Adipocyte (in vitro differentiated cells): ENCODE results near the gene ALDH1L1.
A peak's percentile ranks its signal among the peaks of the same experiment; 100 is the strongest.

ENCODE experiments used
- DNase-seq: peaks from one replicate; pipeline ENCODE4 v3.0.0-alpha.2; 2015; ENCODE audit warnings: low read depth
- H3K27me3 ChIP-seq: replicated peaks from 2 replicates; pipeline ENCODE4 v1.7.0; 2013; ENCODE audit warnings: mild to moderate bottlenecking, low read length, moderate library complexity; ENCODE audit not compliant: control insufficient read depth, insufficient read depth
- H3K36me3 ChIP-seq: 2 replicates; pipeline ENCODE4 v1.7.0; 2013; ENCODE audit warnings: low read length, mild to moderate bottlenecking, moderate library complexity; ENCODE audit not compliant: control insufficient read depth, insufficient read depth, severe bottlenecking
- H3K4me1 ChIP-seq: 2 replicates; pipeline ENCODE4 v1.7.0; 2013; ENCODE audit warnings: mild to moderate bottlenecking, low read length, moderate library complexity; ENCODE audit not compliant: control insufficient read depth, insufficient read depth
- H3K4me3 ChIP-seq: 2 replicates; pipeline ENCODE4 v1.7.0; 2013; ENCODE audit warnings: mild to moderate bottlenecking, low read length, moderate library complexity
- H3K9ac ChIP-seq: 2 replicates; pipeline ENCODE4 v1.7.0; 2013; ENCODE audit warnings: mild to moderate bottlenecking, low read length, moderate library complexity
- H3K9me3 ChIP-seq: 2 replicates; pipeline ENCODE4 v1.7.0; 2013; ENCODE audit warnings: mild to moderate bottlenecking, low read length, moderate library complexity; ENCODE audit not compliant: control insufficient read depth

The ALDH1L1 gene

DNA sequence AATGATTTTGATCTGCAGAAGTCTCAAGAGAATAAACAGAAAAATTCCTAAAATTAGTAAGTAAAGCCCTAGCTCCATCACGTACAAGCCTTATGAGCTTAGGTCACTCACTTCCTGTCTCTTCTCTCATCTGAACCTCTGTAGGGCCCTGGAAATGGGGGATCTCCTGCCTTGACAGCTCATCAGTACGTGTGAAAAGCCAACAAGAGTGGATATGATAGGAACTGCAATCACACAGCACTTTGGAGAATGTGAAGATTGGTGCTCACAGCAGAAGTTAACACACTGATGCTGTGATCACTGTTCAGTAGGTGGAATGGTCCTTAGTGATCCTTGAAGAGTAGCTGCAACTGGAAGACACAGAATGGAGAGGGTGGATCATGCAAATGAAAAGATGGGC is 27.8 kb upstream of the ALDH1L1 start:
- peak overlapping the region; percentile 5 for H3K4me3 ChIP-seq

DNA sequence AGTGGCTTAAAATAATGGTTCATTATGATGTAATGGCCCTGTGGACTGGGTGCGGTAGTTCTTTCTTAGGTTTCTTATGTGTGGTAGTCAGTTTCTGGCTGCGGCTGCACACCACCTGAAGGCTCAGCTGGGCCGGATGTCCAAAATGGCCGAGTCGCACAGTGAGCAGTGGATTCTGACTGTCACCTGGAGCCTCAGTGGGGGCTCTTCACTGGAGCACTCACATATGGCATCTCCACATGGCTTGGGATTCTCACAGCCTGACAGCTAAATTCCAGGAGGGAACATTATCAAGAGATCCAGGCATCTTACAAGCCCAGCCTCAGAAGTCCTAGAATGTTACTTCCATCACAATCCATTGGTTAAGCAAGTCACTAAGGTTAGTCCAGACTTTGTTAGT is 26.8 kb upstream of the ALDH1L1 start:
- no peak for DNase-seq
- no peaks in the 10 kb centered on the region for H3K9me3 ChIP-seq

More for the DNA sequence above, 27.8 kb upstream of the ALDH1L1 start:
- DNase-seq = no peak
- Histone ChIP-seq H3K27me3 (no peaks in the 10 kb centered on the region), H3K4me1 (peaks cover 49% of the 10 kb centered on the region), H3K9ac (no peak overlapping the region), H3K36me3 (no peaks in the 10 kb centered on the region), H3K9me3 (no peaks in the 10 kb centered on the region)

GRCh38 chr3:126205717-126206655 is 25.6 kb upstream of the ALDH1L1 start:
- H3K36me3 ChIP-seq = no peaks in the 10 kb centered on the region
- H3K27me3 ChIP-seq = no peaks in the 10 kb centered on the region

More for the DNA sequence above, 26.8 kb upstream of the ALDH1L1 start:
- H3K4me3 ChIP-seq = no peak overlapping the region
- H3K36me3 ChIP-seq = no peaks in the 10 kb centered on the region
- H3K9ac ChIP-seq = no peak overlapping the region
- H3K27me3 ChIP-seq = no peaks in the 10 kb centered on the region
- peaks cover 47% of the 10 kb centered on the region for H3K4me1 ChIP-seq

GRCh38 chr3:126202680-126203079 is 22.3 kb upstream of the ALDH1L1 start:
- Histone ChIP-seq H3K4me1 (peaks cover 23% of the 10 kb centered on the region), H3K4me3 (no peak overlapping the region), H3K9ac (no peak overlapping the region), H3K27me3 (no peaks in the 10 kb centered on the region), H3K36me3 (no peaks in the 10 kb centered on the region), H3K9me3 (no peaks in the 10 kb centered on the region)
- DNase-seq = no peak

More at GRCh38 chr3:126205717-126206655, 25.6 kb upstream of the ALDH1L1 start:
- DNase-seq = peak; percentile 58
- peak overlapping the region; percentile 22 for H3K9ac ChIP-seq
- no peaks in the 10 kb centered on the region for H3K9me3 ChIP-seq
- peaks cover 46% of the 10 kb centered on the region for H3K4me1 ChIP-seq
- H3K4me3 ChIP-seq = peak overlapping the region; percentile 21

GRCh38 chr3:126202276-126202675 is 21.9 kb upstream of the ALDH1L1 start:
- H3K4me3 ChIP-seq = no peak overlapping the region
- H3K9me3 ChIP-seq = no peaks in the 10 kb centered on the region
- H3K4me1 ChIP-seq = peaks cover 19% of the 10 kb centered on the region
- no peak for DNase-seq
- no peak overlapping the region for H3K9ac ChIP-seq
- H3K27me3 ChIP-seq = no peaks in the 10 kb centered on the region
- no peaks in the 10 kb centered on the region for H3K36me3 ChIP-seq

DNA sequence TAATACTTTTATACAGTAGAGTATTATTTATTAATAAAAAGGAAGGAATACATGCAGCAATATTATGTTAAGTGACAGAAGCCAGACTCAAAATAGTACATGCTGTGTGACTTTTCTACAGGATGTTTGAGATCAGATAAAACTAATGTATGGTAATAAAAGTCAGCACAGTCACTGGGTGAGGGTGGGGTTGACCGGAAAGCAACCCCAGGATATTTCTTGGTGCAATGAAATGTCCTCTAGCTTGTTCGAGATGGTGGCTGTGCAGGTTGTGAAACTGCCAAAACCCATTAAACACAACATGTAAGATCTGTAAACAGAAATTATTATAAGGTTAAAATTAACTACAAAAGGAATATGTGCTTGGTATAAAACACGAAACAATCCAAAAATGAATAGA is 20.8 kb upstream of the ALDH1L1 start:
- H3K4me1 ChIP-seq = peaks cover 9% of the 10 kb centered on the region
- H3K36me3 ChIP-seq = no peaks in the 10 kb centered on the region
- peaks cover 4% of the 10 kb centered on the region for H3K27me3 ChIP-seq
- DNase-seq = no peak
- no peaks in the 10 kb centered on the region for H3K9me3 ChIP-seq
- no peak overlapping the region for H3K4me3 ChIP-seq
- H3K9ac ChIP-seq = no peak overlapping the region

GRCh38 chr3:126200534-126200933 is 20.1 kb upstream of the ALDH1L1 start:
- Histone ChIP-seq H3K9ac (no peak overlapping the region), H3K27me3 (peaks cover 4% of the 10 kb centered on the region), H3K9me3 (no peaks in the 10 kb centered on the region), H3K4me1 (peaks cover 3% of the 10 kb centered on the region), H3K4me3 (no peak overlapping the region), H3K36me3 (no peaks in the 10 kb centered on the region)
- DNase-seq = no peak

DNA sequence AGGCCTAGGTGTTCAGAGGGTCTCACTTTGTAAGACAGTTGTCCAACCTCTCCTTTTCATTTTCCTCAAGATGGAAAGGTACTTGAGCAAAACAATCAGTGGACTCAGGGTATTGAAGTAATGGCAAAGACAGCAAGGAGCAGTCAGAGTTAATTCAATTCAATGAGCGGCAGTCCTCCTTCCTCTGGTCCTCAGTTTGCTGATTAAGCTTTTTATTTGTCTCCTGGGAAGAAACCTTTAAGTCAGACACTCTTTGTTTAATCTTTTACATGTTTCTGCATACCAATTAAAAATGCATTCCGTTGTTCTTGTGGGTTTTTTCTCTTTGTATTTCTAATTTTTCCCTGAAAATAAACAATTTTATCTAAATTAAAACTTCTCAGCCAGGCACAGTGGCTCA is 18.9 kb upstream of the ALDH1L1 start:
- Histone ChIP-seq H3K4me1 (no peaks in the 10 kb centered on the region), H3K9me3 (peaks cover 11% of the 10 kb centered on the region), H3K4me3 (no peak overlapping the region), H3K9ac (no peak overlapping the region), H3K27me3 (peaks cover 4% of the 10 kb centered on the region), H3K36me3 (no peaks in the 10 kb centered on the region)
- no peak for DNase-seq

GRCh38 chr3:126197854-126198584 is 17.6 kb upstream of the ALDH1L1 start:
- Histone ChIP-seq H3K4me3 (no peak overlapping the region), H3K27me3 (peaks cover 4% of the 10 kb centered on the region), H3K9me3 (peaks cover 23% of the 10 kb centered on the region), H3K36me3 (no peaks in the 10 kb centered on the region), H3K9ac (no peak overlapping the region), H3K4me1 (no peaks in the 10 kb centered on the region)
- DNase-seq = peak; percentile 78

GRCh38 chr3:126197343-126197742 is 17.0 kb upstream of the ALDH1L1 start:
- Histone ChIP-seq H3K4me3 (no peak overlapping the region), H3K4me1 (no peaks in the 10 kb centered on the region), H3K27me3 (peaks cover 7% of the 10 kb centered on the region), H3K9ac (no peak overlapping the region), H3K36me3 (no peaks in the 10 kb centered on the region), H3K9me3 (peaks cover 23% of the 10 kb centered on the region)
- DNase-seq = no peak

- Histone ChIP-seq H3K4me3 (no peak overlapping the region), H3K27me3 (peaks cover 13% of the 10 kb centered on the region), H3K4me1 (no peaks in the 10 kb centered on the region), H3K9ac (no peak overlapping the region), H3K36me3 (no peaks in the 10 kb centered on the region), H3K9me3 (peaks cover 32% of the 10 kb centered on the region)
- no peak for DNase-seq
These were observed 14.4 kb upstream of the ALDH1L1 start for GRCh38 chr3:126194713-126195305.
